Measurements from ENCODE around the gene NIPSNAP2.

- TF ChIP-seq, protein P1, sequence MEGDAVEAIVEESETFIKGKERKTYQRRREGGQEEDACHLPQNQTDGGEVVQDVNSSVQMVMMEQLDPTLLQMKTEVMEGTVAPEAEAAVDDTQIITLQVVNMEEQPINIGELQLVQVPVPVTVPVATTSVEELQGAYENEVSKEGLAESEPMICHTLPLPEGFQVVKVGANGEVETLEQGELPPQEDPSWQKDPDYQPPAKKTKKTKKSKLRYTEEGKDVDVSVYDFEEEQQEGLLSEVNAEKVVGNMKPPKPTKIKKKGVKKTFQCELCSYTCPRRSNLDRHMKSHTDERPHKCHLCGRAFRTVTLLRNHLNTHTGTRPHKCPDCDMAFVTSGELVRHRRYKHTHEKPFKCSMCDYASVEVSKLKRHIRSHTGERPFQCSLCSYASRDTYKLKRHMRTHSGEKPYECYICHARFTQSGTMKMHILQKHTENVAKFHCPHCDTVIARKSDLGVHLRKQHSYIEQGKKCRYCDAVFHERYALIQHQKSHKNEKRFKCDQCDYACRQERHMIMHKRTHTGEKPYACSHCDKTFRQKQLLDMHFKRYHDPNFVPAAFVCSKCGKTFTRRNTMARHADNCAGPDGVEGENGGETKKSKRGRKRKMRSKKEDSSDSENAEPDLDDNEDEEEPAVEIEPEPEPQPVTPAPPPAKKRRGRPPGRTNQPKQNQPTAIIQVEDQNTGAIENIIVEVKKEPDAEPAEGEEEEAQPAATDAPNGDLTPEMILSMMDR (IDR thresholded peaks at IDR 0.05), result no peak
- no peak for TF ChIP-seq POLR2A (IDR thresholded peaks at IDR 0.05)
Observed at GRCh38 chr7:55980266-55980665, 15.9 kb downstream of the NIPSNAP2 start.
